Measurements from ENCODE around the gene ARID3A.
"Not testable (repeated sequence)": the region's sequence is repeated elsewhere in the genome, so short reads cannot be mapped to it uniquely, and the experiment has no call there.

The ARID3A gene

GRCh38 chr19:1019980-1020867 is 94.4 kb downstream of the ARID3A start:
- no peak for DNase-seq

GRCh38 chr19:1020868-1021425 is 95.1 kb downstream of the ARID3A start, which contains the start of gene TMEM259:
Gene TMEM259 (minus strand): TSS chr19:1021123. CDS start chr19:1020996, 127 bp downstream.
- peak; percentile 98 for DNase-seq

DNA sequence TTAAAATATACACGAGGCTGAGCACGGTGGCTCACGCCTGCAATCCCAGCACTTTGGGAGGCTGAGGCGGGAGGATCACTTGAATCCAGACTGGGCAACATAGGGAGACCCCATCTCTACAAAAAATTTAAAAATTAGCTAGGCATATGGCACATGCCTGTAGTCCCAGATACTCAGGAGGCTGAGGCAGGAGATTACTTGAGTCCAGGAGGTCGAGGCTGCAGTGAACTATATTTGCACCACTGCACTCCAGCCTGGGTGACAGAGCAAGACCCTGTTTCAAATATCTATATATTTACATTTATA is 98.0 kb downstream of the ARID3A start:
- DNase-seq = not testable (repeated sequence)

GRCh38 chr19:1025080-1025479 is 99.2 kb downstream of the ARID3A start:
- DNase-seq = not testable (repeated sequence)

Measured in CD4-positive, alpha-beta T cell treated with Interleukin-15 for 1 hour (primary cell).